Measurements from ENCODE around the gene PLCL2.

The PLCL2 gene

GRCh38 chr3:17091910-17092582 is 207.3 kb downstream of the PLCL2 start:
- TF ChIP-seq CTCF (IDR thresholded peaks at IDR 0.05), result no peak

DNA sequence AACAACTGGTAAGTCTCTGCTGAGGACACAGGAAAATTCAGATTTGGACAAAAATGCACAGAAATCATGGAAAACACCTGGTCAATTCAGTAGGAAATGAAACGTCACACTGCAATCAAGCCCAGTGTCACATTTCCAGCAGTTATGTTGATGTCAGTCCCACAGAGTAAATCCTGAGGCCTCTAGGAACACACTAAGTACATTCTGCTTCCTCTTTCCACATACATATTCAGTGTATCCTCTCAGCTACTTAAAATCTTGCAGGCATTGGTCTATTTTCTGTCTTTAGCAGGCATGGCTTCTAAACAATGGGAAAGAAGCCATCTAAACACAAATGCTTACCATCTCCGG is 207.8 kb downstream of the PLCL2 start:
- TF ChIP-seq CTCF (IDR thresholded peaks at IDR 0.05), result no peak

DNA sequence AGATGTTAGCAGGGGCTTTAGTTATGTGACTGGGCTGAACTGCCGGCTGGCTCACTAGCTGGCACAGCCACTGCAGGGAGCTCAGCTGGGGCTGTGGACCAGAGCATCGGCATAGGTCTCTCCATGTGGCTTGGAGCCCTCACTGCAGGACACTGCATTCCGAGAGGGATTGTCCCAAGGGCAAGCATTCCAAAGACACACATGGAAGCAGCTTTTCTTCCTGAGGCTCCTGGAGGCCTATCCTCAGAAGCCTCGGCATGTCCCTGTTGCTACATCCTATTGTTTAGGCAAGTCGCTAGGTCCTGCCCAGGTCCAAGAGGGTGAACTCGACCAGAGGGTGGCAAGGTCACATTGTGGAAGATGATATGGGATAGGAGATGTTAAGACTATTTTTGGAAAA is 209.8 kb downstream of the PLCL2 start:
- no peak for TF ChIP-seq CTCF (IDR thresholded peaks at IDR 0.05)

GRCh38 chr3:17103579-17103978 is 218.8 kb downstream of the PLCL2 start:
- TF ChIP-seq CTCF (IDR thresholded peaks at IDR 0.05), result no peak

DNA sequence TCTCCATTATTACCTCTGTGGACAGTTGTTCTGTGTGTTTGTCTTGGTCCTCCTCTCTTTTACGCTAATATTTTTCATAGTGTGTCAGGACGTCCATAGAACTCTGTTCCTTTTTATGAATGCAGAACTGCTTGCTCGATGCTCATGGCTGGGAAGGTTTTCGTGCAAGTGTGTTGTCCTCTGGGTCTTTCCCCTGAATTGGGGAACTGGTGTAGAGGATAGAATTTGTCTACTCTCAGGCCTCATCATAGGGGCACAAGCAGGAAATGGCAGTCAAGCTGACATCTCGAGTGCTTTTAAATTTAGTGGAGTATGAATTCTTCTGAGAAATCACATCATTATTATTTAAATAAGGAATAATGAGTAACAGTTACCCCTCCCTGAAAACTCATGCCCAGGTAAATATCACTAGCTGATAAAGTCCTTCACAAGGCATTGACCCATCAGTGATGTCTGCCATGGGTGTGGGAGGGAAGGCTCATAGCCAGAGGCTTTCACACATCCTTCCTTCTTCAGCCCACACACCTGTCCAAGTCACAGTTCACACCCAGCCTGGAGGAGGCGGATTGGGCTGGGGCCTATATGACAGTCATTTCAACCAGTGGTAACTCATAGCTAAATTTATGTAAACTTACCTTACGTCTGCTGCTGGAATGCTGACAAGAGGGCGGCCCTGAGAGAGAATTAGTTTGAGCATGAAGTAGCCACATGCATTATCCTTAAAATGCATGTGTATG is 226.1 kb downstream of the PLCL2 start:
- no peak for TF ChIP-seq CTCF (IDR thresholded peaks at IDR 0.05)

DNA sequence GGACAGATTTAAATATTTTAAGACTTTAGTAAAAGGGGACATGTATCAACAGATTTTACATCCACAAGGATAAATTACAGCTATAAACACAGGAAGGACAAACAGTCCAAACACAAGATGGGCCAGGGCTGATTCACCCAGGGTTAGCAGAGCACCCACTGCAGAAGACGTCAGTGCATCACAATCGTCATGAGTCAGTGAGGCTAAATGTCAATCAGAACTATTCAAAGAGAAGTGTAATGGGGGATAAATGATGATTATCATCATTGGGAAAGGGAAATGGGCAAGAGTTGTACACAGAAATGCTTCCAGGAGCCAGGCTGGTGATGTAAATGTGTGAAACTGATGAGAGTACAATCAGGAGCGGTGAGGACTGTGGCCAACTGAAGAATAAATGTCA is 226.8 kb downstream of the PLCL2 start:
- no peak for TF ChIP-seq CTCF (IDR thresholded peaks at IDR 0.05)

- TF ChIP-seq CTCF (IDR thresholded peaks at IDR 0.05), result no peak
Observed at GRCh38 chr3:17115186-17115585, 230.4 kb downstream of the PLCL2 start.
